ENCODE results near the gene INS. TPM values are rescaled to one million over a fixed set of nuclear protein-coding genes. Genes with fewer than 3 reads are reported as not detected.

INS gene
- total and polyA plus RNA-seq, 2 of the 8 experiments (the other 6 are each of a cell fraction or from before 2014, with no cell fraction given) = not detected

- no peak overlapping the region; the same call in 1 of the 2 replicates for H3K18ac ChIP-seq (ENCODE audit: extremely low read depth, low read length)
- H3K79me1 ChIP-seq (ENCODE audit: low read depth, low read length) = no peaks in the 10 kb centered on the region; the same call in 1 of the 2 replicates
- H2BK120ac ChIP-seq (replicated peaks; ENCODE audit: low read depth, low read length) = no peak overlapping the region
- H2BK15ac ChIP-seq (ENCODE audit: low read length) = no peak overlapping the region
- no peaks in the 10 kb centered on the region for H3K36me3 ChIP-seq (ENCODE audit: control insufficient read depth in 2 of 4, insufficient read depth in 4 of 4, low read length in 3 of 4)
- ChIA-PET CTCF (ENCODE audit: partially characterized antibody) (interaction anchor here (1.8 to 4.0 kb wide), 4 partner anchors 12 to 89 kb away, joined by 6 to 30 read pairs (median 9); no protein-coding TSS in a partner anchor), POLR2A (ENCODE audit: partially characterized antibody) (interaction anchor here (1.8 kb wide), 1 partner anchor 9 kb away, joined by 4 read pairs; no protein-coding TSS in a partner anchor)
- 81% methylated on average over 12 of the region's 12 CpGs; no CpG with 5 or more reads in 1 of the 2 experiments for WGBS, 2 experiments (ENCODE audit: extremely low coverage in 1 of 2, insufficient coverage in 1 of 2, insufficient read length in 1 of 2, insufficient replicate concordance in 2 of 2, low coverage in 1 of 2, low lambda C conversion rate in 2 of 2, missing lambda C conversion rate in 1 of 2)
- no peak overlapping the region for H4K5ac ChIP-seq (ENCODE audit: insufficient read length, low read depth, low read length)
- FAIRE-seq (no peak), DNase-seq (ENCODE audit: low read depth in 1 of 2, low spot score in 2 of 2) (peak in 1 of 2 experiments; percentile 35)
- H3K14ac ChIP-seq (ENCODE audit: insufficient read length) = no peak overlapping the region
- H4K8ac ChIP-seq (ENCODE audit: extremely low read depth, insufficient read depth, low read length) = no peak overlapping the region; the same call in 1 of the 2 replicates
- 0 out of 2 replicates have a peak overlapping the region, but pooled peaks have one; percentile 9 for H2BK5ac ChIP-seq (ENCODE audit: low read depth, low read length)
- H3K4me3 ChIP-seq (ENCODE audit: extremely low read depth in 1 of 4, insufficient read depth in 2 of 4, low read depth in 3 of 4, low read length in 4 of 4) = no peak overlapping the region
- H4K91ac ChIP-seq (replicated peaks; ENCODE audit: insufficient read length, low read length) = no peak overlapping the region
- no peak overlapping the region for H3K27ac ChIP-seq (ENCODE audit: low read depth, low read length)
- peaks cover 0 to 2% of the 10 kb centered on the region in 2 experiments for H4K20me1 ChIP-seq (replicated peaks in 1 of 2; ENCODE audit: control insufficient read depth in 1 of 2, insufficient read depth in 2 of 2, low read length in 2 of 2)
- H2BK20ac ChIP-seq (ENCODE audit: low read length) = no peak overlapping the region
- peaks cover 0 to 17% (median 4%) of the 10 kb centered on the region in 4 experiments; a peak in 4 of 7 replicates for H3K27me3 ChIP-seq (replicated peaks in 1 of 4; ENCODE audit: control insufficient read depth in 3 of 4, extremely low read depth in 1 of 4, insufficient read depth in 3 of 4, low read length in 3 of 4)
- no peaks in the 10 kb centered on the region for H3K9me3 ChIP-seq (ENCODE audit: insufficient read depth in 2 of 2, low read depth in 1 of 2, low read length in 1 of 2)
- no peak overlapping the region for H3K56ac ChIP-seq (replicated peaks; ENCODE audit: insufficient read length, low read depth, low read length)
- no peak overlapping the region for H2BK12ac ChIP-seq (ENCODE audit: low read depth, low read length)
- H3K79me2 ChIP-seq (ENCODE audit: control insufficient read depth in 1 of 2, insufficient read depth in 2 of 2, low read length in 2 of 2) = no peaks in the 10 kb centered on the region
- no peak overlapping the region for H3K23ac ChIP-seq (ENCODE audit: insufficient read length)
- no peak overlapping the region for H2AFZ ChIP-seq (ENCODE audit: low read length)
- H3K4ac ChIP-seq (replicated peaks; ENCODE audit: insufficient read length, low read depth, low read length) = no peak overlapping the region
- no peak overlapping the region for H3K4me2 ChIP-seq (ENCODE audit: insufficient read depth in 1 of 2, low read depth in 2 of 2, low read length in 2 of 2)
- no peak overlapping the region for H2AK5ac ChIP-seq (ENCODE audit: low read depth, low read length)
- no peaks in the 10 kb centered on the region; the same call in 1 of the 2 replicates for H3K23me2 ChIP-seq (ENCODE audit: low read depth, low read length)
- H3K4me1 ChIP-seq (replicated peaks in 1 of 4; ENCODE audit: control insufficient read depth in 3 of 4, insufficient read depth in 4 of 4, low read length in 3 of 4) = peaks cover 5 to 12% (median 12%) of the 10 kb centered on the region in 4 experiments
- no peak overlapping the region for H3K9ac ChIP-seq (replicated peaks in 1 of 4; ENCODE audit: extremely low read depth in 1 of 4, low read depth in 3 of 4, low read length in 3 of 4)
- TF ChIP-seq POLR2A (IDR thresholded peaks at IDR 0.05; ENCODE audit: control extremely low read depth in 1 of 2, low read depth in 2 of 2, low read length in 2 of 2) (no peak), JUND (IDR thresholded peaks at IDR 0.05; ENCODE audit: low read length) (no peak), POU5F1 (IDR thresholded peaks at IDR 0.05; ENCODE audit: low read depth, low read length) (no peak), EP300 (IDR thresholded peaks at IDR 0.05; ENCODE audit: borderline replicate concordance in 1 of 2, low read depth in 2 of 2, low read length in 2 of 2) (no peak), SIN3A (conservative IDR thresholded peaks at IDR 0.05 in 1 of 2, IDR thresholded peaks at IDR 0.05 in 1 of 2; ENCODE audit: low read depth in 1 of 2, low read length in 2 of 2) (no peak), ASH2L (IDR thresholded peaks at IDR 0.05; ENCODE audit: low read length) (no peak), SUZ12 (IDR thresholded peaks at IDR 0.05; ENCODE audit: low read length) (no peak), RBBP5 (IDR thresholded peaks at IDR 0.05; ENCODE audit: borderline replicate concordance, low read depth, low read length) (no peak), SP2 (IDR thresholded peaks at IDR 0.05; ENCODE audit: low read length) (no peak), RXRA (IDR thresholded peaks at IDR 0.05; ENCODE audit: insufficient read depth, low read depth, low read length) (no peak), KDM5A (IDR thresholded peaks at IDR 0.05; ENCODE audit: low read length) (no peak), CEBPB (IDR thresholded peaks at IDR 0.05; ENCODE audit: low read depth, low read length) (no peak), BCL11A (IDR thresholded peaks at IDR 0.05; ENCODE audit: low read depth in 2 of 2, low read length in 2 of 2) (no peak), GABPA (IDR thresholded peaks at IDR 0.05; ENCODE audit: borderline replicate concordance, insufficient read depth, low read length) (no peak)
Observed at GRCh38 chr11:2209900-2210321, 48.9 kb upstream of the INS start.

Measured in H1 (cell line).